Stimulated activated CD4-positive, alpha-beta T cell treated with anti-CD3 and anti-CD28 coated beads, Interleukin-4, amount 100 ng/mL, for 48 hours (primary cell): ENCODE measurements around the gene HOXB9.
A peak's percentile ranks its signal among the peaks of the same experiment; 100 is the strongest.

Source experiments
- DNase-seq, 2 donors: peaks; one replicate each; pipeline ENCODE4 v3.0.0-alpha.2; 2020; ENCODE audit warnings: low read depth in 2 of 2

HOXB9 gene

GRCh38 chr17:48611681-48612455 lies 14.3 kb downstream of the HOXB9 start:
- DNase-seq = no peak

DNA sequence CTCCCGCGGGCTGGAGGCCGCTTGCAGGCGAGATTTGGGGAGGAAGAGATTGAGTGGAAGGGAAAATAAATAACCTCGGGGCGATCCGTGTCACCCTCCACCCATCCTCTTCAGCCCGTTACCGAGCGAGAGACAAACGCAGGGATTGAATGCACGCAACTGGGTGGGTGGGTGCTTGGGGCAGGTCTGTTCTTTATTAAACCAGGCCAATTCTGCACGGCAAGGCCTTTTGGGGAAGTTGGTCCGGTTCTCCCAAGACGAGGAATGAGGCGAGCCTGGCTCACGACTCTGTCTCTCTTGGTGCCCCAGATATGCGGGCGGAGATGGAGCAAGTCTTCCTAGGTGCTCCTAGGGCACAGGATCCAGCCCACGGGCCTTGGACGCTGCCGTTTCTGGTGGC lies 14.9 kb downstream of the HOXB9 start:
- DNase-seq = no peak

- DNase-seq = peak; percentile 67 to 72
Observed at GRCh38 chr17:48610282-48611211, 15.6 kb downstream of the HOXB9 start, which contains the start of gene HOXB7. HOXB7 (minus strand) TSS chr17:48611017; CDS start chr17:48610918, 99 bp downstream.

- no peak for DNase-seq
Observed at GRCh38 chr17:48609759-48610281, 16.3 kb downstream of the HOXB9 start.

GRCh38 chr17:48609033-48609432 lies 17.1 kb downstream of the HOXB9 start:
- DNase-seq = no peak

- no peak for DNase-seq
Observed at GRCh38 chr17:48608494-48608834, 17.7 kb downstream of the HOXB9 start.

GRCh38 chr17:48606892-48607614 lies 19.1 kb downstream of the HOXB9 start:
- no peak for DNase-seq

- DNase-seq = no peak
Observed at GRCh38 chr17:48605991-48606891, 19.9 kb downstream of the HOXB9 start.

GRCh38 chr17:48605409-48605919 lies 20.7 kb downstream of the HOXB9 start:
- DNase-seq = no peak

DNA sequence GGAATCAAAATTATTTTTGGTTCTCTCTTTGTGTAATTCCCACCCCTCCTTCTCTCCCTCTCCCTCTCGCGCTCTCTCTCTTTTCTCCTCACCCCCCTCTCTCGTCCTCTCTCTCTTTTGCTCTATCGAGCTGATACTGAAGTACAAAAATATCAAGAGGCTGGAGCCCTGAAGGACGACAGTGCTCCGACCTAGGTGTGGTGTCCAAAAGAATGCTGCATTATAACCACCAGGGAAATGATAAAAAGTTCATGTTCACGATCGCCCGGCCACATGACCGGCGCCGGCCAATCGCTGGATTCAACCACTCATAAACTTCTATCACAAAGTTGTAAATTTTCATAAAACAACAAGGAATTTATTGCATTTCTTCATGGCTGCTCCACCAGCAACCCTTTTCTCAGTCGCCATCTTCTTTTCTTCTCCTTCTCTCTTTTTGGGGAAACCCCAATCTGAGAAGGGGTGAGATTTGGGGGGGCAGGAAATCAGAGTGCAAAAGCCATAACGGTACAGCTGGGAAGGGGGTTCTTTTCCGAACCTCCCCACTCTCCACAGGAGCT lies 21.3 kb downstream of the HOXB9 start, which contains the start of gene HOXB6:
Gene HOXB6 (minus strand): TSS at position 217 of the 560 bp plus-strand sequence. CDS start 6,836 bp downstream, outside the sequence.
- DNase-seq = no peak

- DNase-seq = no peak
Observed at GRCh38 chr17:48603959-48604769, 22.0 kb downstream of the HOXB9 start.

- DNase-seq = no peak
Observed at GRCh38 chr17:48601539-48602425, 24.4 kb downstream of the HOXB9 start.

DNA sequence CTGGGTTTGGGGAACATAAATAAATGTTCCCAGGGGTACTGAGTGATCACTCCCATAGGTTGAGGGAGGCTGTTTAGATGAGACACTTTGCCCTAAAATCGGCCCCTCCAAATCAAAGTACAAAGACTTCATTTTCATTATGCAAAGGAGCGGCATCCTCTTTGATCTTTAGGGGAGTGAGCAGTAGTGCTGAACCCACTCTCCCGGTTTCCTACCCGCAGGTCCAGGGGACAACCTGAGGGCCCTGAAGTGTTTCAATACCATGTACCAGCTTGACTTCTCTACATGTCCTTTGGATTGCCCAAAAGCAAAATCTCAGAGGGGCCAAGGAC lies 25.0 kb downstream of the HOXB9 start:
- DNase-seq = no peak

GRCh38 chr17:48600244-48601098 lies 25.7 kb downstream of the HOXB9 start:
- no peak for DNase-seq

- DNase-seq = no peak
Observed at GRCh38 chr17:48599354-48599753, 26.8 kb downstream of the HOXB9 start.

DNA sequence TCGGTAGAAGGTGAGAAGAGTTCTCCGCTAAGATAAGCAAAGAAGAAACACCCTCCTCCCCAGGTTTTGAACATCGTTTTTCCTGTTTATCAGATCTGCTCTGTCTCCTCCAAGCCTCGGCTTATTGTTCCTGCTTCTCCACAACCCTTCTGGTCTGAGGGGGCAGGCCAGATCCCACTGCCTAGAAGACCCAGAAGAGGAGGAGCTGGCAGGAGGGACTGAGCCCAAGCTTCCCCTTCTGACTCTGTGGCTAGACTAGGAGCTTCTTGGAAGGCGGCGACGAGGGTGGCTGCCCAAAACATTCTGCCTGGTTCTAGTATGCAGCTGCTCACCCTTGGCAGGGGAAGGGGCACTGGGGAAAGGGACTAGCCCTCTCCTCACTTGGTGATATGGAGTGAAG lies 27.4 kb downstream of the HOXB9 start:
- no peak for DNase-seq
